Fibroblast of lung (primary cell): ENCODE data around the gene PYGO1. TPM values are rescaled to one million over a fixed set of nuclear protein-coding genes. Genes with fewer than 3 reads are reported as not detected.

ENCODE experiments used
- DNase-seq, 2 donors: peaks; one replicate each; pipeline versions ENCODE4 v3.0.0 to v3.0.0-alpha.2; 2010; ENCODE audit warnings: low read depth in 2 of 2
- H2AFZ ChIP-seq: 2 replicates; pipeline ENCODE4 v1.5.1; 2012; ENCODE audit warnings: low read length, control low read depth, inconsistent platforms
- H3K27ac ChIP-seq: 2 replicates; pipeline ENCODE4 v1.5.1; 2011; ENCODE audit warnings: low read length, control low read depth; ENCODE audit not compliant: insufficient read depth
- H3K27me3 ChIP-seq: 2 replicates; pipeline ENCODE4 v1.5.1; 2011; ENCODE audit warnings: mild to moderate bottlenecking, low read length; ENCODE audit not compliant: control insufficient read depth, insufficient read depth
- H3K36me3 ChIP-seq: 2 replicates; pipeline ENCODE4 v1.5.1; 2011; ENCODE audit warnings: low read length; ENCODE audit not compliant: control insufficient read depth, insufficient read depth
- H3K4me1 ChIP-seq: 2 replicates; pipeline ENCODE4 v1.5.1; 2011; ENCODE audit warnings: low read length; ENCODE audit not compliant: control insufficient read depth, insufficient read depth; ENCODE audit errors: extremely low read depth
- H3K4me2 ChIP-seq: 2 replicates; pipeline ENCODE4 v1.5.1; 2011; ENCODE audit warnings: low read length, control low read depth; ENCODE audit not compliant: insufficient read depth; ENCODE audit errors: extremely low read depth
- H3K4me3 ChIP-seq, 4 experiments: fragments of 200-600 bp in 1 of 4; sonication (generic) in 1 of 4; replicated peaks in 1 of 4; 2 replicates each; pipeline ENCODE4 v1.5.1; 2011 to 2016; ENCODE audit warnings: low read length in 4 of 4, low read depth in 3 of 4, mild to moderate bottlenecking in 3 of 4, control low read depth in 2 of 4, inconsistent platforms in 1 of 4, mixed read lengths in 1 of 4; ENCODE audit not compliant: insufficient read depth in 1 of 4; ENCODE audit errors: control extremely low read depth in 1 of 4
- H3K79me2 ChIP-seq: 2 replicates; pipeline ENCODE4 v1.5.1; 2012; ENCODE audit warnings: mild to moderate bottlenecking, low read length, inconsistent platforms; ENCODE audit not compliant: control insufficient read depth, insufficient read depth
- H3K9ac ChIP-seq: 2 replicates; pipeline ENCODE4 v1.5.1; 2011; ENCODE audit warnings: mild to moderate bottlenecking, low read length, control low read depth; ENCODE audit not compliant: insufficient read depth
- H3K9me3 ChIP-seq: 2 replicates; pipeline ENCODE4 v1.5.1; 2012; ENCODE audit warnings: low read depth, low read length; ENCODE audit not compliant: control insufficient read depth, insufficient read depth
- H4K20me1 ChIP-seq: 2 replicates; pipeline ENCODE4 v1.5.1; 2011; ENCODE audit warnings: low read length; ENCODE audit not compliant: control insufficient read depth, insufficient read depth; ENCODE audit errors: extremely low read depth
- EZH2 ChIP-seq: IDR thresholded peaks from 2 replicates; pipeline ENCODE4 v1.5.1; 2012; ENCODE audit warnings: low read length, control low read depth, mild to moderate bottlenecking; ENCODE audit errors: missing control alignments
- polyA plus RNA-seq, 2 donors: library from polyadenylated mRNA; depleted of rRNA in 1 of 2; stranded (reverse) in 1 of 2; unstranded in 1 of 2; fragments of >200 nt; gene quantifications; 2 replicates each; pipeline ENCODE4 v1.2.1, GENCODE V29; 2011 to 2012; ENCODE audit warnings: missing spikeins in 1 of 2
- total RNA-seq: library from RNA; depleted of rRNA; stranded (reverse); fragments of >200 nt; gene quantifications from 2 replicates; pipeline ENCODE4 v1.2.1, GENCODE V29; 2014
- TF ChIP-seq, protein P1 (sequence below), 2 donors: IDR thresholded peaks in 1 of 2; conservative IDR thresholded peaks in 1 of 2; 1 replicate in 1 of 2; 2 replicates in 1 of 2; pipeline ENCODE4 v1.5.1; 2011 to 2012; ENCODE audit warnings: low read length in 2 of 2, control low read depth in 1 of 2, inconsistent platforms in 1 of 2, low read depth in 1 of 2, mild to moderate bottlenecking in 1 of 2

The PYGO1 gene
- total and polyA plus RNA-seq, 2 donors (not counting 1 experiment from before 2014, with no cell fraction given) = 10.1 to 11.3 TPM

DNA sequence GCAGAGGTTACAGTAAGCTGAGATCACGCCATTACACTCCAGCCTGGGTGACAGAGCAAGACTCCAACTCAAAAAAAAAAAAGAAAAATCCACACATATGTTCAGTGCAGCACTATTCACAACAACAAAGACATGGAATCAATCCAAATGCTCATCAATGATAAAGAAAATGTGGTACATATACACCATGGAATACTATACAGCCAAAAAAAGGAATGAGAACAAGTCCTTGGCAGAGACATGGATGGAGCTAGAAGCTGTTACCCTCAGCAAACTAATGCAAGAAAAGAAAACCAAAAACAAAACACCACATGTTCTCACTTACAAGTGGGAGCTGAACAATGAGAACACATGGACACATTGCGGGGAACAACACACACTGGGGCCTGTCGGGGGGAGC lies 25.5 kb downstream of the PYGO1 start:
- H3K27ac ChIP-seq = no peak overlapping the region
- H3K4me2 ChIP-seq = no peak overlapping the region
- no peaks in the 10 kb centered on the region for H3K27me3 ChIP-seq
- no peak for TF ChIP-seq EZH2
- TF ChIP-seq, protein P1, sequence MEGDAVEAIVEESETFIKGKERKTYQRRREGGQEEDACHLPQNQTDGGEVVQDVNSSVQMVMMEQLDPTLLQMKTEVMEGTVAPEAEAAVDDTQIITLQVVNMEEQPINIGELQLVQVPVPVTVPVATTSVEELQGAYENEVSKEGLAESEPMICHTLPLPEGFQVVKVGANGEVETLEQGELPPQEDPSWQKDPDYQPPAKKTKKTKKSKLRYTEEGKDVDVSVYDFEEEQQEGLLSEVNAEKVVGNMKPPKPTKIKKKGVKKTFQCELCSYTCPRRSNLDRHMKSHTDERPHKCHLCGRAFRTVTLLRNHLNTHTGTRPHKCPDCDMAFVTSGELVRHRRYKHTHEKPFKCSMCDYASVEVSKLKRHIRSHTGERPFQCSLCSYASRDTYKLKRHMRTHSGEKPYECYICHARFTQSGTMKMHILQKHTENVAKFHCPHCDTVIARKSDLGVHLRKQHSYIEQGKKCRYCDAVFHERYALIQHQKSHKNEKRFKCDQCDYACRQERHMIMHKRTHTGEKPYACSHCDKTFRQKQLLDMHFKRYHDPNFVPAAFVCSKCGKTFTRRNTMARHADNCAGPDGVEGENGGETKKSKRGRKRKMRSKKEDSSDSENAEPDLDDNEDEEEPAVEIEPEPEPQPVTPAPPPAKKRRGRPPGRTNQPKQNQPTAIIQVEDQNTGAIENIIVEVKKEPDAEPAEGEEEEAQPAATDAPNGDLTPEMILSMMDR (conservative IDR thresholded peaks at IDR 0.05 in 1 of 2, IDR thresholded peaks at IDR 0.05 in 1 of 2; ENCODE audit: low read depth in 1 of 2, low read length in 2 of 2) = no peak
- H3K36me3 ChIP-seq = no peaks in the 10 kb centered on the region
- no peak overlapping the region for H3K9ac ChIP-seq
- no peak overlapping the region for H3K4me3 ChIP-seq
- H3K9me3 ChIP-seq = no peaks in the 10 kb centered on the region
- no peaks in the 10 kb centered on the region for H3K79me2 ChIP-seq
- DNase-seq = no peak
- H2AFZ ChIP-seq = no peak overlapping the region
- no peaks in the 10 kb centered on the region for H3K4me1 ChIP-seq
- H4K20me1 ChIP-seq = no peaks in the 10 kb centered on the region

DNA sequence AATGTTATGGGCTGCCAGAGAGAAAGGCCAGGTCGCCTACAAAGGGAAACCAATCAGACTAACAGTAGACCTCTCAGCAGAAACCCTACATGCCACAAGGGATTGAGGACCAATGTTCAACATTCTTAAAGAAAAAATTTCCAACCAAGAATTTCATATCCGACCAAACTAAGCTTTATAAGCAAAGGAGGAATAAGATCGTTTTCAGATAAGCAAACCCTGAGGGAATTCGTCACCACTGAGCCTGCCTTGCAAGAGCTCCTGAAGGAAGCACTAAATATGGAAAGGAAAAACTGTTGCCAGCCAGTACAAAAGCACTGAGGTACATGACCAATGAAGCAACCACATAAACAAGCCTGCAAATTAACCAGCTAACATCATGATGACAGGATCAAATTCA lies 33.1 kb downstream of the PYGO1 start:
- Histone ChIP-seq H3K9ac (no peak overlapping the region), H3K27ac (no peak overlapping the region), H3K4me3 (no peak overlapping the region), H3K4me2 (no peak overlapping the region), H3K79me2 (no peaks in the 10 kb centered on the region), H3K27me3 (no peaks in the 10 kb centered on the region), H3K4me1 (peaks cover 4% of the 10 kb centered on the region), H3K9me3 (no peaks in the 10 kb centered on the region), H3K36me3 (no peaks in the 10 kb centered on the region), H2AFZ (no peak overlapping the region), H4K20me1 (no peaks in the 10 kb centered on the region)
- peak; percentile 5 to 24 for DNase-seq
- no peak for TF ChIP-seq EZH2
- TF ChIP-seq, protein P1 (conservative IDR thresholded peaks at IDR 0.05 in 1 of 2, IDR thresholded peaks at IDR 0.05 in 1 of 2; ENCODE audit: low read depth in 1 of 2, low read length in 2 of 2) = no peak

DNA sequence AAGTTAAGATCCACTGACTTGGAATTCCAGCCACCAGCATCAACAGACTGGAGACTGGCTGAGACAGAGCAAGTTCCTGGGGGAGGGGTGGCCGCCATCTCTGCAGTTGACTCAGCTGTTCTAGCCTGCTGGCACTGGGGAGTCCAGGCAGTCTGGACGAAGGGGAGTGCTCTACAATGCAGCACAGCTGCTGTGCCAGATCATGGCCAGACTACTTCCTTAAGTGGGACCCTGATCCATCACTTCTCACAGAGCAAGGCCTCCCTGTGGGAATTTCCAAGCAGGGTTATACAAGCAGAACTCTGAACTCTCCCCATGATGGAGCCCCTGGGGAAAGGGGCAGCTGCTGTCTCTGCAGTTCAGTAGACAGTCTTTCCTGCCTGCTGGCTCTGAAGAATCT lies 35.2 kb downstream of the PYGO1 start:
- peak; percentile 82 to 89 for DNase-seq
- no peaks in the 10 kb centered on the region for H3K9me3 ChIP-seq
- H3K27ac ChIP-seq = peak overlapping the region; percentile 16
- H3K4me2 ChIP-seq = peak overlapping the region; percentile 25
- H3K4me3 ChIP-seq = no peak overlapping the region
- H3K27me3 ChIP-seq = no peaks in the 10 kb centered on the region
- no peaks in the 10 kb centered on the region for H4K20me1 ChIP-seq
- H3K79me2 ChIP-seq = no peaks in the 10 kb centered on the region
- TF ChIP-seq, protein P1 (conservative IDR thresholded peaks at IDR 0.05 in 1 of 2, IDR thresholded peaks at IDR 0.05 in 1 of 2; ENCODE audit: low read depth in 1 of 2, low read length in 2 of 2) = no peak
- no peak for TF ChIP-seq EZH2
- peaks cover 4% of the 10 kb centered on the region for H3K4me1 ChIP-seq
- H3K9ac ChIP-seq = no peak overlapping the region
- H3K36me3 ChIP-seq = no peaks in the 10 kb centered on the region
- peak overlapping the region; percentile 29 for H2AFZ ChIP-seq
